Measurements from ENCODE around the gene YBX2.
A peak's percentile ranks its signal among the peaks of the same experiment; 100 is the strongest.
"Not testable (repeated sequence)": the region's sequence is repeated elsewhere in the genome, so short reads cannot be mapped to it uniquely, and the experiment has no call there.

The YBX2 gene

DNA sequence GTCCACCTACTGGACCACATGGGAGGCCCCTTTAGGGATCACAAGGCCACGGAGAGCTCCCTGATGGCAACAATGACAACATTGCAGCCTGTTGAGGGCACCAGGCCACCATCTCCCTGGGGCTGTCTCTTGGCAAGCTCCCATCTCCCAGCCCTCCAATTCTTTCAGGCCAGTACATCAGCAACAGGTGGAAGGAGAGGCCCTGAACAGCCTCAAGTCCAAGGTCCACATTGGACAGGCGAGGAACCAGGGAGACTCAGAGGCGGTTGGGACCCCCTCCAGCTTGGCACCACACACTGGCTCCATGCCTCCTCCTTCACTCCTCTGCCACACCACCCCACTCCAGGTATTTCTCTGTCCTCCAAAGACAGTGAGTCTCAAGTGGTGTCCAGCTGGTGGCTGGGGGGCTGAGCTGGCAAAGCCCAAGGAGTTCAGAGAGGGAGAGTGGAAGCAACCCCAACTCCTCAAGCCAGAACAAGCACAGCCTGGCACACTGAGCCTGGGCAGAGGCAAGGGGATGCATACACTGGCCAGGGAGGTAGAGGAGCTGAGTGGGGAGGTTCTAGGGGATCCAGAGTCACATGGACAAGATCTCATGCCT lies 40.6 kb upstream of the YBX2 start:
- Histone ChIP-seq H3K27ac (peak overlapping the region; percentile 86), H3K27me3 (no peaks in the 10 kb centered on the region), H3K36me3 (peaks cover 20% of the 10 kb centered on the region), H3K4me1 (ENCODE audit: control insufficient read depth in 1 of 2, insufficient read depth in 1 of 2, low read depth in 1 of 2, low read length in 1 of 2) (peaks cover 50 to 63% of the 10 kb centered on the region in 2 experiments), H3K9me3 (no peaks in the 10 kb centered on the region), H3K4me3 (ENCODE audit: low read depth in 1 of 2, low read length in 1 of 2) (no peak overlapping the region)
- TF ChIP-seq, protein P1, sequence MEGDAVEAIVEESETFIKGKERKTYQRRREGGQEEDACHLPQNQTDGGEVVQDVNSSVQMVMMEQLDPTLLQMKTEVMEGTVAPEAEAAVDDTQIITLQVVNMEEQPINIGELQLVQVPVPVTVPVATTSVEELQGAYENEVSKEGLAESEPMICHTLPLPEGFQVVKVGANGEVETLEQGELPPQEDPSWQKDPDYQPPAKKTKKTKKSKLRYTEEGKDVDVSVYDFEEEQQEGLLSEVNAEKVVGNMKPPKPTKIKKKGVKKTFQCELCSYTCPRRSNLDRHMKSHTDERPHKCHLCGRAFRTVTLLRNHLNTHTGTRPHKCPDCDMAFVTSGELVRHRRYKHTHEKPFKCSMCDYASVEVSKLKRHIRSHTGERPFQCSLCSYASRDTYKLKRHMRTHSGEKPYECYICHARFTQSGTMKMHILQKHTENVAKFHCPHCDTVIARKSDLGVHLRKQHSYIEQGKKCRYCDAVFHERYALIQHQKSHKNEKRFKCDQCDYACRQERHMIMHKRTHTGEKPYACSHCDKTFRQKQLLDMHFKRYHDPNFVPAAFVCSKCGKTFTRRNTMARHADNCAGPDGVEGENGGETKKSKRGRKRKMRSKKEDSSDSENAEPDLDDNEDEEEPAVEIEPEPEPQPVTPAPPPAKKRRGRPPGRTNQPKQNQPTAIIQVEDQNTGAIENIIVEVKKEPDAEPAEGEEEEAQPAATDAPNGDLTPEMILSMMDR (IDR thresholded peaks at IDR 0.05) = no peak

GRCh38 chr17:7332600-7333069 lies 38.2 kb upstream of the YBX2 start:
- H3K27me3 ChIP-seq; H3K9me3 ChIP-seq; H3K27ac ChIP-seq; H3K36me3 ChIP-seq; H3K4me3 ChIP-seq (ENCODE audit: low read depth in 1 of 2, low read length in 1 of 2): not testable (repeated sequence)
- H3K4me1 ChIP-seq (ENCODE audit: control insufficient read depth in 1 of 2, insufficient read depth in 1 of 2, low read depth in 1 of 2, low read length in 1 of 2) = peaks cover 41 to 55% of the 10 kb centered on the region in 2 experiments

GRCh38 chr17:7332111-7332510 lies 37.7 kb upstream of the YBX2 start:
- Histone ChIP-seq H3K27ac (no peak overlapping the region), H3K27me3 (no peaks in the 10 kb centered on the region), H3K4me1 (ENCODE audit: control insufficient read depth in 1 of 2, insufficient read depth in 1 of 2, low read depth in 1 of 2, low read length in 1 of 2) (peaks cover 36 to 50% of the 10 kb centered on the region in 2 experiments), H3K9me3 (no peaks in the 10 kb centered on the region), H3K36me3 (no peaks in the 10 kb centered on the region), H3K4me3 (ENCODE audit: low read depth in 1 of 2, low read length in 1 of 2) (no peak overlapping the region)
- TF ChIP-seq, protein P1 (IDR thresholded peaks at IDR 0.05) = no peak

- no peaks in the 10 kb centered on the region for H3K27me3 ChIP-seq
- H3K4me1 ChIP-seq (ENCODE audit: control insufficient read depth in 1 of 2, insufficient read depth in 1 of 2, low read depth in 1 of 2, low read length in 1 of 2) = peaks cover 22 to 36% of the 10 kb centered on the region in 2 experiments
- H3K9me3 ChIP-seq = no peaks in the 10 kb centered on the region
Observed at GRCh38 chr17:7330638-7331015, 36.2 kb upstream of the YBX2 start.

DNA sequence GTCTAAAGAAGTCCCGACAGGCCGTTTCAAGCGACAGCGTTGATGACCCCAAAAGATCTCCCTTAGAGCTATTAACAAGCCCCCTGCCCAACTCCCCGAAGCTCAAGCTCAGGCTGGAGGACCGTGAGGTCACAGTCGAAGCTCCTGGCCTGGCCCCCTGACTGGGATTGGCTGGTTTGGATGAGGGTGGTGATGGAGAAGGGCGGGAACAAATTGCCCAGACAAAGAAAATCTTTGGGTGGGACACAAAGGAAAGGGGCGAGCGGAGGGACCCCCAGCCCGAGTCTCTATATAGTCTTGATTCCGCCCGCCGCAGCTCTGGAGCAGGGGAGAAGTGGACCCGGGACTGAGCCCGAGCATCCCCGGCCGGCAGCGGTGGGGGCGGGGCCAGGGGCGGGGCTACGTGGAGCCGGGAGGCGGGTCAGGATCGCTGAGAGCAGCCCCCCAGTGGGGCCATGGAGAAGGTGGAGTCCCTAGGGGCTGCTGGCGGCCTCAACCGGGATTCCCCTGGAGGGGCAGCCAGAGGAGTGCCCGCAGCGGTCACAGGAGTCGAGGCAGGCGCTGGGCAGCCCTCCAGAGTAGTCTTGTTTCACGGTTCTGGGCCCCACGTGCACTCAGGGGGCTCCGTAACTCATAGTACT lies 35.7 kb upstream of the YBX2 start:
- TF ChIP-seq, protein P1 (IDR thresholded peaks at IDR 0.05) = no peak
- H3K4me3 ChIP-seq (ENCODE audit: low read depth in 1 of 2, low read length in 1 of 2) = peak overlapping the region; percentile 78 to 100
- H3K4me1 ChIP-seq (ENCODE audit: control insufficient read depth in 1 of 2, insufficient read depth in 1 of 2, low read depth in 1 of 2, low read length in 1 of 2) = peaks cover 17 to 31% of the 10 kb centered on the region in 2 experiments
- H3K36me3 ChIP-seq = peaks cover 2% of the 10 kb centered on the region
- no peaks in the 10 kb centered on the region for H3K9me3 ChIP-seq
- peak overlapping the region; percentile 96 for H3K27ac ChIP-seq
- H3K27me3 ChIP-seq = no peaks in the 10 kb centered on the region

More at GRCh38 chr17:7330638-7331015, 36.2 kb upstream of the YBX2 start:
- TF ChIP-seq, protein P1 (IDR thresholded peaks at IDR 0.05) = no peak
- Histone ChIP-seq H3K4me3 (ENCODE audit: low read depth in 1 of 2, low read length in 1 of 2) (peak overlapping the region; percentile 78 to 100), H3K36me3 (no peaks in the 10 kb centered on the region), H3K27ac (peak overlapping the region; percentile 96)

DNA sequence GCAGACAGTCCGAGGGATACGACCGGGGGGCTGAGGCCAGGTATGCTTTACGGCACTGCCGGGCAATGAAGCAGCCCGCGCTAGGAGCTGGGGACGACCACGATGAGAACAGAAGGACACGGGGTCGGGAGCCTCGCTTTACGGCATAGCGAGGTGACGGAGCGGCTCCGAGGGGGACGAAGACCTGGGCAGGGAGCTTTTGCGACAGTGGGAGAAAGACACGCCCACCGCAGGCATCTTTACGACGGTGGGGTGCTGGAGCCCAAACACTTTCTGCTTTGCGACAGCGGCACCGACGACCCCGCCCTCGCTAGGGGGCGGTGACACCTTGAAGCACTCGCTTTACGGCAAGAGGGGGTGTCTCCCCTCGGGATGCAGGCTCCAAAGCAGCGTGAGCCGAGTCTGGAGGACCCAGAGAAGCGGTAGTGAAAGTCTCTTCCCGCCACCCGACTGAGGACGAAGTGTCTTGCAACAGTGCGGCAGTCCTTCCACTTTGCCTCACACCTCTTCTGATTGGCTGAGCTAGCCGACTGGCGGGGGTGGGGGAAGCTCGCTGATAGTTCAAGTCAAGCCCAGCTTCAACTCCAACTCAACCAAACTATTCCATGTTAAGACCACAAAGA lies 35.0 kb upstream of the YBX2 start:
- Histone ChIP-seq H3K9me3 (no peaks in the 10 kb centered on the region), H3K27ac (peak overlapping the region; percentile 96), H3K4me3 (ENCODE audit: low read depth in 1 of 2, low read length in 1 of 2) (peak overlapping the region; percentile 78 to 100), H3K36me3 (peaks cover 8% of the 10 kb centered on the region), H3K27me3 (no peaks in the 10 kb centered on the region), H3K4me1 (ENCODE audit: control insufficient read depth in 1 of 2, insufficient read depth in 1 of 2, low read depth in 1 of 2, low read length in 1 of 2) (peaks cover 16 to 30% of the 10 kb centered on the region in 2 experiments)
- TF ChIP-seq, protein P1 (IDR thresholded peaks at IDR 0.05) = no peak
